CD4-positive, alpha-beta T cell treated with Interleukin-1 beta for 1 hour (primary cell): Measurements from ENCODE around the gene SIGMAR1.
A peak's percentile ranks its signal among the peaks of the same experiment; 100 is the strongest.

Experiments
- DNase-seq, 2 donors: peaks; one replicate each; pipeline ENCODE4 v3.0.0-alpha.2; 2020 to 2022

Gene SIGMAR1

GRCh38 chr9:34629491-34629808 is 8.1 kb downstream of the SIGMAR1 start:
- no peak for DNase-seq

- DNase-seq: peak; percentile 35 to 48
Observed at GRCh38 chr9:34628656-34629490, 8.7 kb downstream of the SIGMAR1 start, which contains the start of gene ARID3C. ARID3C (minus strand) TSS chr9:34629066; CDS start chr9:34628014, 1,052 bp downstream.

- DNase-seq: no peak
Observed at GRCh38 chr9:34627716-34628655, 9.6 kb downstream of the SIGMAR1 start.

DNA sequence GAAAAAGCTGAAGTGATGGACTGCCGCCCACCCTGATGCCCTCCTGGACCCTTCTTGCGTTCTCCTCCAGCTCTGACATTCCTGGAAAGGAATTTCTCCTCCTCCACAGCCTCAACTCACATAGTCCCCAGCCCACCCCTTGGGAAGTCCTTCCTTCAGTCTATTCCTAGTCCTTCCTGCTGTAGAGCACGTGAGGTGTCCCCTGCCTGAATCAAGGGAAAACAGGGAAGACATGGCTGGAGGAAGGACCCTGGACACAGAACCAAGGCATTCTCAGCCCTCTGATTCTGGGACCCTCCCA is 12.5 kb downstream of the SIGMAR1 start:
- DNase-seq: no peak

GRCh38 chr9:34624475-34625185 is 13.0 kb downstream of the SIGMAR1 start:
- DNase-seq: no peak

DNA sequence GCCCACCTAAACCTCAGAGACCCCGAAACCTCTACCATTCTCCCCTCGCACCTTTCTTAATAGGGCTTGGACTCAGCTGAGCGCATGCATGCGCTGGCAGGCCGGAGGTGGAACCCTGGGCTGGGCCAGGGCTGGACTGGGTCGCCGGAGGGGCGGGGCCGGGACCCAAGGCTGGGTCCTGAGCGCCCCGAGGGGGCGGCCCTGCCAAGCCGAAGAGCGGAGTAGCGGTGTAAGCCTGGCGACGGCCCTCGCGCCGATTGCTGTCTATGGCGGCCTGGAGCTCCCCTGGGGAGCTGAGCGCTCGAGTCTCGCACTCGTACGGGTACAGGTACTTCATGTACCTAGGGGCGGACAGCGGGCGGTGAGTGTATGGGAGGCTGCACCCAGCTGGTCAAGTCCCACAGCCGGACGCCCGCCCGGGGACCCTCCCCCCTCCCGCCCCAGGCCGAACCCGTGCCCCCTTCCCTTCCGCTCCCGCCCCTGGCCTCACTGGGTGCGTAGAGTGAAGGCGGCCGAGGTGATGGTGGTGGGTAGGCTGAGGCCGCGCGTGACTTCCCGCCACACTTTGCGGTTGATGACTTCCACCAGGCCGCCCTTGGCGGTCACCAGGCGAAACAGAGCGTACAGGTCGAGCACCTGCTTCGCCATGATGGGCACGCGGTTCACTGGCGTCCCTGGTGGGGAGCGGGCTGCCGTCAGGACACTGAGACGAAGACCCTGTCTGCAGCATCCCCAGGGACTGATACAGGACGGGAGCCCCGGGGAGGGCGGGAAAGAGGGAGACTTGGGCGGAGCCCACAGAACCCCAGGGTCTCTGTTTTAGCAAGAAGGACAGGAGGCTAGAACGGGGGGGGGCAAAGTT is 14.0 kb downstream of the SIGMAR1 start:
- peak in 1 of 2 donors; percentile 14 for DNase-seq

GRCh38 chr9:34620061-34620994 is 17.3 kb downstream of the SIGMAR1 start, which contains the start of gene DCTN3:
DCTN3 (minus strand) TSS chr9:34620495; CDS start chr9:34620464, 31 bp downstream.
- DNase-seq: peak; percentile 95

DNA sequence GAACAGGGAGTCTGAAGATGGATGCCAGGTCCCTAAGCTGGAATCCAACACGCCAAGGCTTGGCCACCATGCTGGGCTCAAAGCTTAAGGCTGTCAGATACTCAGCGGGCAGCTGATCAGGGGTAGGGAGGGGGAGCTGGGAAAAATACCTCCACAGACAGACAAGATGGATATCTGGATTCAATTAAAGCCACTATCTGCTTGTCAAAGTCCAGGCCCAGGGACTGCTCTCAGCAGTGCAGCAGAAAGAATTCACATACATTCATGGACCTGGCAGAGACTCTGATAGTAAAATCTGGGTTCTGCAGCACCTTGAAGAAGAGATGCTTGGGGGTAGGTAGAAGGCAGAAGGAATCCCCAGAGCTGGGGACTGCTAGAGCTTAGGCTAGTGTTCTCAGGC is 22.5 kb downstream of the SIGMAR1 start:
- no peak for DNase-seq

DNA sequence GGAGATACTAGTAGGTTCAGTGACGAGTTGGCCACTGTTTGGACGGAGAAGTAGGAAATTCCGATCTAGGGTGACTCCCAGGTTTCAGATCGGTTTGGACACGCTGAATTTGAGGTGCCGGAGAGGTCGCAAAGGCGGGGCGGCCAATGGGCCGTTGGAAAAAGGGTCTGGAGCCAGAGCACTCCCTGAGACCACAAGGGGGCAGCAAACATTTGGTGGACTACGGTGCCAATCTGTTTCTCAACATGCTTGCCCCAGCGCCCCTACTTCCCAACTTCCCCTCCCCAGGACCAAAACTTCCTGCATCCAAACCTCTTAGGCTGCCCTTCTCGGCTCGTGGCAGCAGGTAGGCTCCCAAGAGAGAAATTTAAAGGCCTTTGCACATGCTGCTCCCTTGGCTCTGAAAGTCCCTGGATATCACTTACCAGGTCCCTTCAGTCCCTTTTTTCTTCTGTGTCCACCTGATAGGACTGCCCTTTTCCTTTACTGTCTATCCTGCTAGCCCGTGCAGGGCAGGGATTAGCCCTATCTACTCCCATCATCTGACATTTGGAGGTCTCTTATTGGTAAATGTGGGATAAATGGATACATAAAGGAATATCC is 24.7 kb downstream of the SIGMAR1 start:
- DNase-seq: peak; percentile 74 to 77

DNA sequence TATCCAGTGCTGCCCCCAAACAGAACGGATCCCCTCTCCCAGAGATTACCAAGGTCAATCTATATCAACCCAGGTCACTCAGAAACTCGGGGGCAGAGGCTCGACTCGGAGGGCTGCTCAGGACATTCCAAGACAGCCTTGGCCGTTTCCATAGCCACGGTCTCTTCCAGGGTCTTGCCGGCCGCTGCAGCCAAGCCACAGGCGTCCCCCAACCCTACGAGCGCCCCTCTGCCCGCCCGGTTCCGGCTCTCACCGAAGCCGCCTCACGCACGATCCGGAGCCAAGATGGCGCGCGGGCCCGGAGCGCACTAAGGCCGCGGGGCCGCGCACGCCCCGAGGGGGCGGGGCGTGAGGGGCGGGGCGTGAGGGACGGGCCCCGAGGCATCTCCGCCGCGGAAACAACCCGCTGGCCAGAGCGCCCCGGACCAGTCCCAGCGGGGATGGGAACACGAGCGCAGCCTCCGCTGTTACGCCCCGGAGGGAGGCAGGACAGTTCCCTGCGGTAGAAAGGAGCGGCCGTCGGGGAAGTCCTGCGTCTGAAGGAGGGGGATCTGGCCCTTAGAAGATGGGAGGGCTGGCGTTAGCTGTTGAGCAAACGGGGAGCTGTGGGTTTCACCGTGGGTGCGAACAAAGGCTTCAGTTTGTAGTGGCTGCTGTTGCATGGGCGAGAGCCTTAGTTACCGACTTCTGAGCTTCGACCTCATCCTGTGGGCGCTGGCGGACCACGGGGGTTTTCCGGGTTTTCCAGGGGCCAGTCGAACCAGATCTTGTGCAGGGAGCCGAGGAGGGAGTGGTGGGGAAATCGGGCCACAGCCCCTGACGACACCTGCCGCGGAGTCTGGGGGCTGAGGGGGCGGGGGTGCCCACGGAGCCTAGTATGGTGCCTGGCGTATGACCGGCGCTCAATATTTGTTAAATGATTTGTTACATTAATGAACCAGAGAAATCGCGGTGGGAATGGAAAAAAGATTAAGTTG is 25.5 kb downstream of the SIGMAR1 start, which contains the start of gene RPP25L:
RPP25L (minus strand) TSS at position 287 of the 977 bp plus-strand sequence. CDS start 801 bp downstream, outside the sequence.
- peak; percentile 84 to 86 for DNase-seq

- no peak for DNase-seq
Observed at GRCh38 chr9:34611251-34611810, 26.3 kb downstream of the SIGMAR1 start.

- DNase-seq: no peak
Observed at GRCh38 chr9:34610434-34611206, 27.0 kb downstream of the SIGMAR1 start.

DNA sequence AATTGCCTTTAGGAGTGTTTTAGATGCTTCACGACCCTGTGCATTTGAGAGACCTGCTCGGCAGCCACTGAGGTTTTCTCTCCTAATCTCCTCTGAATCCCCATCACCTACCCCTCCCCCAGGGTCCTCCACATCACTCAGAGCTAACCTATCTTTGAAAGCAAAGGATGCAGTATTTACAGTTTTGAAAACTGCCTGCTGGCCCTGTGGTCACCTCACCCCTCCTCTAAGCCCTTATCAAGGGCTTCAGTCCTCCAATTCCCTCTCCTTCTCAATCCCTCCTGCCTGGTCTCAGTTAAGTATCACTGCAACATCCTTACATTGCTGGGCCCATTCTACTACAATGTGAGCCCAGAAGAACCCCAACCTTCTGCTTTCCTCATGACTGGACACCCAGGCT is 30.3 kb downstream of the SIGMAR1 start:
- no peak for DNase-seq

GRCh38 chr9:34606905-34607304 is 30.7 kb downstream of the SIGMAR1 start:
- no peak for DNase-seq

DNA sequence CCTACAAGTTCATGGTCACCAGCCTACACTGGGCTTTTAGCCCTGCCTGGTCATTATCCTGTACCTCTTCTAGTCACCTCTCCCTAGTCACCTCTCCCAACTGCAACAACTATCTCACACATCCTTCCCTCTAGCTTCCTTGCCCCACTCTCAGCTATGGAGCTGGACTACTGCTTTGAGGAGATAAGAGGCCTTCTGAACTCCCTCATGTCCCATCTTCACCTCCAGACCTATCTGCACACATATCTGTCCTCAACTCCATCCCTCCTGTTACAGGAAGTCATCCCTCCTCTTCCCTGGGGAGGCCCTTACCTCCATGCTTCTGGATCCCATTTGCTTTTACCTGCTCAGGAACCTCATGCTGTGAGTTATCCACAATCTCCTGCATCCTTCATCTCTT is 31.4 kb downstream of the SIGMAR1 start:
- no peak for DNase-seq

DNA sequence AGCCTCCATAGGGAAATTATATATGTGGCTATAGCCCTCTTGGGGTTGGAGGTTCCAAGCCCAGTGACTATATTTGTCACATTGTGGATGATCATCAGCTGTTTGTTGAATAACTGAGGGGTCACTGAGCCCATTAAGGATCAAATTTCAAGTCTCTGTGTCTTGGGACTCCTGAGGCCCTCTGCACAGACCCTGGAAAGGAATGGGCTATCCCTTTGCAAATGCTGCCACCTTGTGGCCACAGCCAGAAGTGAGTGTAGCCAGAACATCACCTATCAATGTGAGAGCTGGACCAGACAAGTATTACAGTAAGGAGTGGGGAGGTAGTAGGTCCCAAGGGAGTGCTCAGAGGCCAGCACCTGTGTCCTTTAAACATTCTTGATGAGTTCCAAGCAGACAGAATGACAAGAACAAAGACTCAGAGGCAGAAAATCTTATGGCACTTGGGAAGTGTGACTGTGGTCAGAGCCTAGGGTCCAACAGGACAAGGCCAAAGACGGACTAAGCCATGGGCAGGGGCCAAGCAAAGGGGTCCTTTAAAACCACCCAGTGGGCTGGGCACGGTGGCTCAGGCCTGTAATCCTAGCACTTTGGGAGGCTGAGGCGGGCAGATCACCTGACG is 33.9 kb downstream of the SIGMAR1 start:
- peak; percentile 77 to 83 for DNase-seq

- no peak for DNase-seq
Observed at GRCh38 chr9:34601937-34602573, 35.5 kb downstream of the SIGMAR1 start.
